ENCODE results near the gene IL12RB2.

Gene IL12RB2

DNA sequence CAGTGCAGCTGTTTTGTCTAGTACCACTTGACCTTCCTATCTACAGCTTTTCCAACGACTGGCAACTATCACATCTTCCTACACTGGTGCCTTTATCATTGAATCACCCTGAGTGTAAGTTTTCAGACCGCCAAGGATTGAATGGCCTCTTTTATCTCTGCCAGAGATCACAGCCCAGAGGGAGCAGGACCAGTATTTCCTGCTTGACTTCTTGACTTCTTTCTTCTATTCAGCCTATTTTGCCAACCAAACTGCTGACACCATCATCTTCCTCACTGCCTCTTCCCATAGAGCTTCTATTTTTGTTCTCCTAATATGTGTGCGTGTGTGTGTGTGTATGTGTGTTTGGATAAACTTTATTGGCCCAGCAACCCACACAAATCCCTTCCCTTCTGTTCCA lies 68.7 kb downstream of the IL12RB2 start:
- TF ChIP-seq, protein P1, sequence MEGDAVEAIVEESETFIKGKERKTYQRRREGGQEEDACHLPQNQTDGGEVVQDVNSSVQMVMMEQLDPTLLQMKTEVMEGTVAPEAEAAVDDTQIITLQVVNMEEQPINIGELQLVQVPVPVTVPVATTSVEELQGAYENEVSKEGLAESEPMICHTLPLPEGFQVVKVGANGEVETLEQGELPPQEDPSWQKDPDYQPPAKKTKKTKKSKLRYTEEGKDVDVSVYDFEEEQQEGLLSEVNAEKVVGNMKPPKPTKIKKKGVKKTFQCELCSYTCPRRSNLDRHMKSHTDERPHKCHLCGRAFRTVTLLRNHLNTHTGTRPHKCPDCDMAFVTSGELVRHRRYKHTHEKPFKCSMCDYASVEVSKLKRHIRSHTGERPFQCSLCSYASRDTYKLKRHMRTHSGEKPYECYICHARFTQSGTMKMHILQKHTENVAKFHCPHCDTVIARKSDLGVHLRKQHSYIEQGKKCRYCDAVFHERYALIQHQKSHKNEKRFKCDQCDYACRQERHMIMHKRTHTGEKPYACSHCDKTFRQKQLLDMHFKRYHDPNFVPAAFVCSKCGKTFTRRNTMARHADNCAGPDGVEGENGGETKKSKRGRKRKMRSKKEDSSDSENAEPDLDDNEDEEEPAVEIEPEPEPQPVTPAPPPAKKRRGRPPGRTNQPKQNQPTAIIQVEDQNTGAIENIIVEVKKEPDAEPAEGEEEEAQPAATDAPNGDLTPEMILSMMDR (IDR thresholded peaks at IDR 0.05; ENCODE audit: control extremely low read depth, extremely low read depth, low read depth, missing control alignments) = no peak
- ChIA-PET POLR2A (no interaction called here), CTCF (interaction anchor here (1.6 kb wide), 1 partner anchor 29 kb away, joined by 5 read pairs; no protein-coding TSS in a partner anchor)
- DNase-seq (ENCODE audit: extremely low spot score) = no peak

DNA sequence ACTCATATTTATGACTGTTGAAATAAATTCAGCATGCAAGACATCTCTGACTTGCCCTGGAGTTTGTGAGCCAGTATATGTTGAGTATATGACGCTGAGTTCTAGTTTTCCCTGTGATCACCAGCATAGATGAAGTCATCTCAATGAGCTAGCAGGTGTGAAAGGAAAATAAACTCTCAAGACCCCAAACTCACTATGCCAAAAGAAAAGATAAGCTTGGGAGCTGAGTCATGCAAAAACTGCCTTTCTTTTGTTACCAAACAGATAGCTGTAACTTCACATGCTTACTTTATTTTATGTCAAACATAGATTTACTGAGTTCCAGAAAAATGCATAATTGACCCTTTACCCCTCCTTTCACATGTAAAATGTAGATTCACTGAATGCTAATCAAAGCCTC lies 69.6 kb downstream of the IL12RB2 start:
- no peak for DNase-seq (ENCODE audit: extremely low spot score)
- ChIA-PET CTCF (interaction anchor here (0.7 to 1.6 kb wide), 3 partner anchors 20 to 123 kb away, joined by 3 to 5 read pairs (median 3); no protein-coding TSS in a partner anchor), POLR2A (no interaction called here)
- TF ChIP-seq, protein P1 (IDR thresholded peaks at IDR 0.05; ENCODE audit: control extremely low read depth, extremely low read depth, low read depth, missing control alignments) = no peak

DNA sequence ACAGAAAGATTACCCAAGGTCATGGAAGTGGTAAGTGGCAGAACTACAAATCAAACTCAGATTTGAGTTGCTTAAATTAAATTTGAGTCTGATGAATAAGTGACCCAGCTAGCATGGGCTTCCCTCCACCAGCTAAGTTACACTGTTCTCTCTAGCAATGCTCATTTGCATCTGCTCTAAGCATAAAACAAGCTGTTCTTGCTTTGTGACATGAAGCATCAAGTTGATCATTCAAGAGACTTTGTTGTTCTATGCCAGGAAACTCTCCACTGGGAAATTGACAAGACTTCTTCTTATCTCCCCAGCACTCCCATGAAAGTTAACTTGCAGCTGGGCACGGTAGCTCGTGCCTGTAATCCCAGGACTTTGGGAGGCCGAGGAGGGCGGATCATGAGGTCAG lies 73.5 kb downstream of the IL12RB2 start:
- ChIA-PET POLR2A (no interaction called here), CTCF (interaction anchor here (1.5 kb wide), 1 partner anchor 15 kb away, joined by 4 read pairs; no protein-coding TSS in a partner anchor)
- no peak for DNase-seq (ENCODE audit: extremely low spot score)
- TF ChIP-seq, protein P1 (IDR thresholded peaks at IDR 0.05; ENCODE audit: control extremely low read depth, extremely low read depth, low read depth, missing control alignments) = no peak

DNA sequence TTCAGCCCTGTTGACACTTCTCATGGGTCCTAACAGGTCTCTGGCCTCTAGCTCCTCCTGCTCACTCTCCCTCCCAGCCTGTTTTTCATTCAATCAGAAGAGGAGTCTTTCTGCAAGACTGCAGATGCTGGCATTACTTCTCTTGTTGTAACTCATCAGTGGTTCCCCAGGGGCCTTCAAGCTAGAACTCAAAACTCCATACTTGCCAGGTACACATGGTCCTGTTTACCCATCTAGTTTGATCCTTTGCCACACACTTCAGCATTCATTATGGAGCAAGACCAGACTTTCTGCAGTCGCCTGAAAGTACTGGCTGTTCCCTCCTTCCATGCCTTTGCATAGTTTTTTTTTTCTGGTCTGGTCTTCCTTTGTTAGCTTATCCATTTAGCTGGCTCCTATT lies 74.6 kb downstream of the IL12RB2 start:
- CTCF ChIA-PET = interaction anchor here (1.0 to 1.5 kb wide), 4 partner anchors 11 to 169 kb away, joined by 3 to 4 read pairs (median 4); no protein-coding TSS in a partner anchor
- POLR2A ChIA-PET = no interaction called here
- TF ChIP-seq, protein P1 (IDR thresholded peaks at IDR 0.05; ENCODE audit: control extremely low read depth, extremely low read depth, low read depth, missing control alignments) = no peak
- no peak for DNase-seq (ENCODE audit: extremely low spot score)

DNA sequence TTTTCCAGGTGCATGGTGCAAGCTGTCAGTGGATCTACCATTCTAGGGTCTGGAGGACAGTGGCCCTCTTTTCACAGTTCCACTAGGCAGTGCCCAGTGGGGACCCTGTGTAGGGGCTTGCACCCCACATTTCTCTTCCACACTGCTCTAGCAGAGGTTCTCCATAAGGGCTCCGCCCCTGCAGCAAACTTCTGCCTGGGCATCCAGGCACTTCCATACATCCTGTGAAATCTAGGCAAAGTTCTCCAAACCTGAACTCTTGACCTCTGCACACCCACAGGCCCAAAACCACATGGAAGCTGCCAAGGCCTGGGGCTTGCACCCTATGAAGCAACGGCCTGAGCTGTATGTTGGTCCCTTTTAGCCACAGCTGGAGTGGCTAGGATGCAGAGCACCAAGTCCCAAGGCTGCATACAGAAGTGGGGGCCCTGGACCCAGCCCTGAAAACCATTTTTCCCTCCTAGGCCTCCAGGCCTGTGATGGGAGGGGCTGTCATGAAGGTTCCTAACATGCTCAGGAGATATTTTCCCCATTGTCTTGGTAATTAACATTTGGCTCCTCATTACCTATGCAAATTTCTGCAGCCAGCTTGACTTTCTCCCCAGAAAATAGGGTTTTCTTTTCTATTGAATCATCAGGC lies 76.4 kb downstream of the IL12RB2 start:
- no peak for DNase-seq (ENCODE audit: extremely low spot score)
- ChIA-PET CTCF (interaction anchor here (0.9 to 1.3 kb wide), 3 partner anchors 11 to 150 kb away, joined by 3 read pairs; no protein-coding TSS in a partner anchor), POLR2A (no interaction called here)
- TF ChIP-seq, protein P1 (IDR thresholded peaks at IDR 0.05; ENCODE audit: control extremely low read depth, extremely low read depth, low read depth, missing control alignments) = no peak

DNA sequence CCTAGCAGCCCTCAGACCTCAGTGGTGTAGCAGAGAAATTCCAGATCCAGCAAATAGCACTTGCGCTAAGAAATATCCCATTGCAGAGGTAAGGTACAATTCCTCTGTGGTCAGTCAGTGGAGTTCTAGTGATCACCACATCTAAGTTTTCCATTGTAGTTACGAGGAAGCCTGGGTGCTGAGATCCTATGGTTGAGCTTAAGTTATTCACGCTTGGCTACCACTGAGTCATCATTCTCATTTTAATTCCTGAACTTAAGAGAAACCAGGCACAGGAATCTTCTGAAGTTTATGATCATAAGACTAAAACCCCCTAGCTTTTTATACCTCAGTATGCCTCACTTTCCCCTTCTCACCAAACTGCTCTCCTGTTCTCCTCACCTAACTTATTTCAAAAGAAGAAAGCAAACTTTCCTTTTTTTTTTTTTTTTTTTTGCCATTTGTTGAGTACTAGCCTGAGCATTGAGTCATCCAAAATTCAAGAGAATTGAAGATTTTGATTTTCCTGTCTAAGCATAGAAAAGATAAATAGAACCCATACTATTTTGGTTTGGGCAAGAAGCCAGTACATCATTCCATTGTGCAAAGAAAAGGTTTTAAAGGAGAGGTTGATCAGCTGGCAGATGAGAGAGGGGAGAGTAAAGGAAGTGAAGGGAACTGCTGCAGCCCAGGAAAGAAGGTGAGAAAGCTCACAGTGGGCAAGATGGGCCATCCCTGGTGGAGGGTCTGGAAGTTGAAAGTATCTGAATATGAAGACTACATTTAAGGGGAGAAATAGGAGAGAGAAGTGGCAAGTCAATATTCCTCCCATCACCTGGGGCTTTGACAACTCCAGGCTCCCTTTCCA lies 82.6 kb downstream of the IL12RB2 start:
- ChIA-PET CTCF (interaction anchor here (1.0 to 1.5 kb wide), 4 partner anchors 12 to 214 kb away, joined by 3 read pairs; no protein-coding TSS in a partner anchor), POLR2A (no interaction called here)
- no peak for DNase-seq (ENCODE audit: extremely low spot score)
- TF ChIP-seq, protein P1 (IDR thresholded peaks at IDR 0.05; ENCODE audit: control extremely low read depth, extremely low read depth, low read depth, missing control alignments) = no peak
